ENCODE measurements around the gene NKRF.

DNA sequence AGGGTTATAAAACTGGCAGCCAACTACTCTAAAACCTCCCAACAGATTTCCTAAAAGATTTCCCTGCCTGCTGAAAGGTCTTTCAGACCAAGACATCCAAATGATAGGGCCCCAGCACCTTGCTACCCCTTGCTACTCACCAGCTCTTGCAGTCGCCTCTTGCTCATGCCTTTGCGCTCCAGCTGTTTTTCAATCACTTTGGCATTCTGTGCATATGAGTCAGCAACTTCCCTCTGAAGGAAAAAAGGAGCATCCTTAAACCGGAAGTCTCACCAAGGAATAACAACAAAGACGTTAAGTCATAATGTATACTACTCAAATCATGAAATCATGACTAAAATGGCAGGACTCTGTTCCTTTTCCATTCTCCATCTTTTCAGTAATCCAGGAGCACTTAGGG, 65.0 kb downstream of the NKRF start:
- TF ChIP-seq, protein P1, sequence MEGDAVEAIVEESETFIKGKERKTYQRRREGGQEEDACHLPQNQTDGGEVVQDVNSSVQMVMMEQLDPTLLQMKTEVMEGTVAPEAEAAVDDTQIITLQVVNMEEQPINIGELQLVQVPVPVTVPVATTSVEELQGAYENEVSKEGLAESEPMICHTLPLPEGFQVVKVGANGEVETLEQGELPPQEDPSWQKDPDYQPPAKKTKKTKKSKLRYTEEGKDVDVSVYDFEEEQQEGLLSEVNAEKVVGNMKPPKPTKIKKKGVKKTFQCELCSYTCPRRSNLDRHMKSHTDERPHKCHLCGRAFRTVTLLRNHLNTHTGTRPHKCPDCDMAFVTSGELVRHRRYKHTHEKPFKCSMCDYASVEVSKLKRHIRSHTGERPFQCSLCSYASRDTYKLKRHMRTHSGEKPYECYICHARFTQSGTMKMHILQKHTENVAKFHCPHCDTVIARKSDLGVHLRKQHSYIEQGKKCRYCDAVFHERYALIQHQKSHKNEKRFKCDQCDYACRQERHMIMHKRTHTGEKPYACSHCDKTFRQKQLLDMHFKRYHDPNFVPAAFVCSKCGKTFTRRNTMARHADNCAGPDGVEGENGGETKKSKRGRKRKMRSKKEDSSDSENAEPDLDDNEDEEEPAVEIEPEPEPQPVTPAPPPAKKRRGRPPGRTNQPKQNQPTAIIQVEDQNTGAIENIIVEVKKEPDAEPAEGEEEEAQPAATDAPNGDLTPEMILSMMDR (IDR thresholded peaks at IDR 0.05; ENCODE audit: low read depth, low read length), result no peak
- TF ChIP-seq, protein P2, sequence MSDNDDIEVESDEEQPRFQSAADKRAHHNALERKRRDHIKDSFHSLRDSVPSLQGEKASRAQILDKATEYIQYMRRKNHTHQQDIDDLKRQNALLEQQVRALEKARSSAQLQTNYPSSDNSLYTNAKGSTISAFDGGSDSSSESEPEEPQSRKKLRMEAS (IDR thresholded peaks at IDR 0.05; ENCODE audit: low read depth, low read length), result no peak
- no peak for TF ChIP-seq POLR2A (IDR thresholded peaks at IDR 0.05; ENCODE audit: extremely low read depth, insufficient read length)

Data from NB4 (cell line).